ENCODE data around the gene MEST. TPM values are rescaled to one million over a fixed set of nuclear protein-coding genes. Genes with fewer than 3 reads are reported as not detected.

MEST gene, protein sequence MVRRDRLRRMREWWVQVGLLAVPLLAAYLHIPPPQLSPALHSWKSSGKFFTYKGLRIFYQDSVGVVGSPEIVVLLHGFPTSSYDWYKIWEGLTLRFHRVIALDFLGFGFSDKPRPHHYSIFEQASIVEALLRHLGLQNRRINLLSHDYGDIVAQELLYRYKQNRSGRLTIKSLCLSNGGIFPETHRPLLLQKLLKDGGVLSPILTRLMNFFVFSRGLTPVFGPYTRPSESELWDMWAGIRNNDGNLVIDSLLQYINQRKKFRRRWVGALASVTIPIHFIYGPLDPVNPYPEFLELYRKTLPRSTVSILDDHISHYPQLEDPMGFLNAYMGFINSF
- polyA plus RNA-seq (2013, experiment 1 of 2): 614 TPM
- 634 TPM for polyA plus RNA-seq (2013, experiment 2 of 2)

DNA sequence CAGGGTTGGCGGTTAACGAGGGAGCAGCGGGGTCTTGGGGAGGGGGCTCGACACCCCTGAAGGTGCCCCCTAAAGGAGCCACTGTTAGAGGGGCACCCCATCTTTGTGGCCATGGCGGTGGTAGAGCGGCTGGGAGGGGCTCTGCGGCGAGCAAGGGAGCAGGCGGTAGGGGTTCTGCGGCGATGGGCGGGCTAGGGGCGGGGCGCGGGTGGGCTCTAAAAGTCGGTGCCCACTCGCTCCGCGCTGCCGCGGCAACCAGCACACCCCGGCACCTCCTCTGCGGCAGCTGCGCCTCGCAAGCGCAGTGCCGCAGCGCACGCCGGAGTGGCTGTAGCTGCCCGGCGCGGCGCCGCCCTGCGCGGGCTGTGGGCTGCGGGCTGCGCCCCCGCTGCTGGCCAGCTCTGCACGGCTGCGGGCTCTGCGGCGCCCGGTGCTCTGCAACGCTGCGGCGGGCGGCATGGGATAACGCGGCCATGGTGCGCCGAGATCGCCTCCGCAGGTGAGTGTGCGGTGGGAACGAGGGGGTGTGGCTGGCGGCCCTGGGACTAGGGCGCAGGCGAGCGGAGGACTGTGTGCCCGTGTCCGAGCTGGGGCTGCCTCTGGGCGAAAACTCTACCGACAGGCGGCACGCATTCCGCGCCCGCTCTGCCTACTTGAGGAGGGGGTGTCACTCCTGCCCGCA lies at the start of gene MEST:
MEST (plus strand) TSS at position 245 of the 682 bp plus-strand sequence; CDS start at position 474, 229 bp downstream.
- peaks cover 0 to 11% of the 10 kb centered on the region in 2 experiments for H3K36me3 ChIP-seq (ENCODE audit: control insufficient read depth in 1 of 2, insufficient read depth in 2 of 2, low read depth in 1 of 2, low read length in 2 of 2)
- no peaks in the 10 kb centered on the region for H3K79me1 ChIP-seq (replicated peaks; ENCODE audit: low read length, poor library complexity, severe bottlenecking)
- peak within 1 kb of the TSS; percentile 93 for H4K91ac ChIP-seq (ENCODE audit: low read length)
- H3K9ac ChIP-seq (ENCODE audit: low read length): peak within 1 kb of the TSS; percentile 75
- H3K4me1 ChIP-seq (ENCODE audit: control insufficient read depth, insufficient read depth, low read depth, low read length): peaks cover 9% of the 10 kb centered on the region
- WGBS: 59% methylated on average over 64 of the region's 71 CpGs
- DNase-seq: peak; percentile 45
- H2BK120ac ChIP-seq (ENCODE audit: low read depth, low read length): peak within 1 kb of the TSS; percentile 87
- H2BK12ac ChIP-seq (ENCODE audit: low read length in 2 of 2): peak within 1 kb of the TSS; percentile 73 to 85
- H3K27me3 ChIP-seq (ENCODE audit: control insufficient read depth in 1 of 2, insufficient read depth in 1 of 2, low read length in 2 of 2): peaks cover 0 to 15% of the 10 kb centered on the region in 2 experiments
- H3K4ac ChIP-seq (ENCODE audit: low read depth in 1 of 2, low read length in 2 of 2): peak within 1 kb of the TSS; percentile 71 to 90
- H3K18ac ChIP-seq (ENCODE audit: low read depth in 1 of 2, low read length in 2 of 2): peak within 1 kb of the TSS; percentile 75 to 98
- H2AFZ ChIP-seq (ENCODE audit: low read depth, low read length): peak within 1 kb of the TSS; percentile 14
- peak within 1 kb of the TSS; percentile 58 for H2AK5ac ChIP-seq (ENCODE audit: low read length, severe bottlenecking)
- peak within 1 kb of the TSS; percentile 84 for H3K27ac ChIP-seq (ENCODE audit: low read length, poor library complexity, severe bottlenecking)
- no peaks in the 10 kb centered on the region for H3K9me3 ChIP-seq (ENCODE audit: control insufficient read depth, low read length)
- peak within 1 kb of the TSS; percentile 70 for H4K8ac ChIP-seq (ENCODE audit: low read length)
- H3K4me3 ChIP-seq (ENCODE audit: insufficient read depth in 1 of 2, low read depth in 1 of 2, low read length in 2 of 2): peak within 1 kb of the TSS; percentile 68 to 79
- peak within 1 kb of the TSS; percentile 78 for H3K4me2 ChIP-seq (ENCODE audit: low read length, poor library complexity, severe bottlenecking)
- peak within 1 kb of the TSS in 1 of 2 experiments; percentile 26 for H3K23ac ChIP-seq (ENCODE audit: low read length in 2 of 2)
- H2BK5ac ChIP-seq (ENCODE audit: low read depth, low read length, poor library complexity, severe bottlenecking): peak within 1 kb of the TSS; percentile 74
- H2BK15ac ChIP-seq (ENCODE audit: low read depth, poor library complexity, severe bottlenecking): peak within 1 kb of the TSS; percentile 78
- H3K14ac ChIP-seq (ENCODE audit: low read length in 2 of 2): peak within 1 kb of the TSS in 1 of 2 experiments; percentile 78

DNA sequence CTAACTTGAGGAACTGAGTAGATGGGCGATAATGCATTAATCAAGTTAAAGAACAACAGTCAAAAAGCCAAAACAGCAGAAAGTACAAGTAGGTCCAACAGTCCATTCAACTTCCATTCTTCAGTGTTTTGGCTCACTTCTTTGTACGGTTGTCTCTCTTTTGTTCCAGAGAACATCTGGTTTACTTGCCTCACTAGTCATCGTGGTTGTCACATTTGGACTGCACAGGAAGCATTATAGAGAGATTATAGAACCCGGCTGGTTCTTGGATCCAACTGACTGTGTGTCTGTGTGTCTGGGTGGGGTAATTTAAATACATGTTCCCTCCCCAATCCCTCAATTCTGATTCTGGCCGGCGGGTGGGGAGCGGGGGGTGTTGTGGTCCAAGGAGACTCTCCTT lies 49.3 kb upstream of the MEST start:
- peak overlapping the region; percentile 42 for H2AK5ac ChIP-seq (ENCODE audit: low read length, severe bottlenecking)
- no peak overlapping the region for H3K4me3 ChIP-seq (ENCODE audit: insufficient read depth in 1 of 2, low read depth in 1 of 2, low read length in 2 of 2)
- H3K23ac ChIP-seq (ENCODE audit: low read length in 2 of 2): no peak overlapping the region
- H2BK5ac ChIP-seq (ENCODE audit: low read depth, low read length, poor library complexity, severe bottlenecking): no peak overlapping the region
- H2AFZ ChIP-seq (ENCODE audit: low read depth, low read length): no peak overlapping the region
- no peak overlapping the region for H4K91ac ChIP-seq (ENCODE audit: low read length)
- WGBS: 100% methylated on average over 6 of the region's 7 CpGs
- H2BK120ac ChIP-seq (ENCODE audit: low read depth, low read length): no peak overlapping the region
- H3K4ac ChIP-seq (ENCODE audit: low read depth in 1 of 2, low read length in 2 of 2): no peak overlapping the region
- H3K4me2 ChIP-seq (ENCODE audit: low read length, poor library complexity, severe bottlenecking): no peak overlapping the region
- H3K27me3 ChIP-seq (ENCODE audit: control insufficient read depth in 1 of 2, insufficient read depth in 1 of 2, low read length in 2 of 2): no peaks in the 10 kb centered on the region
- H2BK15ac ChIP-seq (ENCODE audit: low read depth, poor library complexity, severe bottlenecking): no peak overlapping the region
- peaks cover 11% of the 10 kb centered on the region for H3K79me1 ChIP-seq (replicated peaks; ENCODE audit: low read length, poor library complexity, severe bottlenecking)
- H3K9ac ChIP-seq (ENCODE audit: low read length): no peak overlapping the region
- H3K14ac ChIP-seq (ENCODE audit: low read length in 2 of 2): no peak overlapping the region
- no peak overlapping the region for H3K18ac ChIP-seq (ENCODE audit: low read depth in 1 of 2, low read length in 2 of 2)
- no peak overlapping the region for H4K8ac ChIP-seq (ENCODE audit: low read length)
- no peak for DNase-seq
- peaks cover 4% of the 10 kb centered on the region for H3K4me1 ChIP-seq (ENCODE audit: control insufficient read depth, insufficient read depth, low read depth, low read length)
- no peak overlapping the region for H3K27ac ChIP-seq (ENCODE audit: low read length, poor library complexity, severe bottlenecking)
- H2BK12ac ChIP-seq (ENCODE audit: low read length in 2 of 2): no peak overlapping the region
- peaks cover 3% of the 10 kb centered on the region for H3K9me3 ChIP-seq (ENCODE audit: control insufficient read depth, low read length)
- no peaks in the 10 kb centered on the region for H3K36me3 ChIP-seq (ENCODE audit: control insufficient read depth in 1 of 2, insufficient read depth in 2 of 2, low read depth in 1 of 2, low read length in 2 of 2)

DNA sequence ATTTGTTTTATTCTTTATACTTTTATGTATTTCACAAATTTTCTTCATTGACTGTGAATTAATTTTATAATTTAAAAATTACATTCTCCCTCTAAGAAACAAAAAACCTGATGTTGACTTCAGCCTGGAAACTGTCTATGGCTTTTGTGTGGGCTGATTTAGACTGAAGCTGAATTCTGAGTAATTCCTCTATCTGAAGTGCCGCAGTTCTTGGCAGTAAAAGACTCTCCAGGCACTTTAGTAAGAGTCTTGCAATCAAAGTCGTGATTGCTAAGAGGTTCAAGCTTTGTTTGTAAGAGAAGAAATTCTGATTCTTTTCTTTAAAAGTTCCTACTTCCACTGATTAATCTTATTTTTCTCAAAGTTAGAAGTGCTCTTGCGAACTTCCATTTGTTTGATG lies 47.7 kb upstream of the MEST start:
- Histone ChIP-seq H3K79me1 (replicated peaks; ENCODE audit: low read length, poor library complexity, severe bottlenecking) (peaks cover 8% of the 10 kb centered on the region), H3K9ac (ENCODE audit: low read length) (peak overlapping the region; percentile 77), H3K18ac (ENCODE audit: low read depth in 1 of 2, low read length in 2 of 2) (no peak overlapping the region), H3K4me2 (ENCODE audit: low read length, poor library complexity, severe bottlenecking) (no peak overlapping the region), H4K8ac (ENCODE audit: low read length) (no peak overlapping the region), H2AK5ac (ENCODE audit: low read length, severe bottlenecking) (no peak overlapping the region), H3K36me3 (ENCODE audit: control insufficient read depth in 1 of 2, insufficient read depth in 2 of 2, low read depth in 1 of 2, low read length in 2 of 2) (no peaks in the 10 kb centered on the region), H2BK15ac (ENCODE audit: low read depth, poor library complexity, severe bottlenecking) (no peak overlapping the region), H3K4ac (ENCODE audit: low read depth in 1 of 2, low read length in 2 of 2) (no peak overlapping the region), H3K4me1 (ENCODE audit: control insufficient read depth, insufficient read depth, low read depth, low read length) (peaks cover 4% of the 10 kb centered on the region), H3K27me3 (ENCODE audit: control insufficient read depth in 1 of 2, insufficient read depth in 1 of 2, low read length in 2 of 2) (no peaks in the 10 kb centered on the region), H3K23ac (ENCODE audit: low read length in 2 of 2) (no peak overlapping the region), H3K9me3 (ENCODE audit: control insufficient read depth, low read length) (peaks cover 13% of the 10 kb centered on the region), H2BK5ac (ENCODE audit: low read depth, low read length, poor library complexity, severe bottlenecking) (no peak overlapping the region), H3K14ac (ENCODE audit: low read length in 2 of 2) (no peak overlapping the region), H3K27ac (ENCODE audit: low read length, poor library complexity, severe bottlenecking) (no peak overlapping the region), H4K91ac (ENCODE audit: low read length) (no peak overlapping the region), H2AFZ (ENCODE audit: low read depth, low read length) (no peak overlapping the region), H2BK120ac (ENCODE audit: low read depth, low read length) (no peak overlapping the region), H3K4me3 (ENCODE audit: insufficient read depth in 1 of 2, low read depth in 1 of 2, low read length in 2 of 2) (peak overlapping the region in 1 of 2 experiments; percentile 24), H2BK12ac (ENCODE audit: low read length in 2 of 2) (no peak overlapping the region)
- DNase-seq: peak; percentile 26
- WGBS: no CpG with 5 or more reads among the region's 3 CpGs

DNA sequence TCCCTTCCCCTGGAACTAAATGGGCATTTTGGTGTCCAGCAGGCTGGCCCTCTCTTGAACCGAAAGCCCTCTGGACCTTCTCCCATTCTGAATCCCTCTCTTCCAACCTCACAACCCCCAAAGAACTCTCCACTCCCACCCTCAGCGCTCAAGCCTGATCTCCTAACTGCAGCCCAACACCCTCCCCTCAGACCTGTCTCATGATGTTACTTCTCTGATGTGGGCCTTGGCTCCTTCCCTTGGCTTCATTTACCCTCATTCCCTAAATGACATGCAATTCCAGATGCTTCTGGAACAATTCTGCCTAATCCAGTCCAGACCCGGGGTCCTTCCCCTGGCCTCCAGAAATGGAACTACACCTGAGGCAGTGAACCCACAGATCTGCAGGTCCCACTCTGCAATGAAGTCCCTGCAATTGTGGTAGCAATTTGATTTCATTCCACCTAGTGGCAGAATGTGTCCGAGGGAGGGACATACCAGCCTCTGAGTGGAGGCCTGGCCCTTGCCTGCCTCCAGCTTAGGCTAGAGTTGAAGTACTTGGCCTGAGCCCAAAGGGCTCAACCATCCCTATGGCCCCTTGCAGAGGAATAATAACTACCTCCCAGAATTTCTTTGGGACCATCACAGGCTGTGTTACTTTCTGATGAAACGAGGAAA lies 47.0 kb upstream of the MEST start:
- 96% methylated on average over 5 of the region's 5 CpGs for WGBS
- H3K27me3 ChIP-seq (ENCODE audit: control insufficient read depth in 1 of 2, insufficient read depth in 1 of 2, low read length in 2 of 2): no peaks in the 10 kb centered on the region
- peaks cover 13% of the 10 kb centered on the region for H3K9me3 ChIP-seq (ENCODE audit: control insufficient read depth, low read length)
- no peak overlapping the region for H3K18ac ChIP-seq (ENCODE audit: low read depth in 1 of 2, low read length in 2 of 2)
- H3K4me3 ChIP-seq (ENCODE audit: insufficient read depth in 1 of 2, low read depth in 1 of 2, low read length in 2 of 2): peak overlapping the region in 1 of 2 experiments; percentile 24
- no peak overlapping the region for H3K4ac ChIP-seq (ENCODE audit: low read depth in 1 of 2, low read length in 2 of 2)
- no peak overlapping the region for H2BK15ac ChIP-seq (ENCODE audit: low read depth, poor library complexity, severe bottlenecking)
- no peak for DNase-seq
- no peak overlapping the region for H2BK12ac ChIP-seq (ENCODE audit: low read length in 2 of 2)
- H3K27ac ChIP-seq (ENCODE audit: low read length, poor library complexity, severe bottlenecking): no peak overlapping the region
- H2AK5ac ChIP-seq (ENCODE audit: low read length, severe bottlenecking): no peak overlapping the region
- peaks cover 4% of the 10 kb centered on the region for H3K79me1 ChIP-seq (replicated peaks; ENCODE audit: low read length, poor library complexity, severe bottlenecking)
- H3K36me3 ChIP-seq (ENCODE audit: control insufficient read depth in 1 of 2, insufficient read depth in 2 of 2, low read depth in 1 of 2, low read length in 2 of 2): no peaks in the 10 kb centered on the region
- H3K14ac ChIP-seq (ENCODE audit: low read length in 2 of 2): no peak overlapping the region
- H3K23ac ChIP-seq (ENCODE audit: low read length in 2 of 2): no peak overlapping the region
- no peak overlapping the region for H4K8ac ChIP-seq (ENCODE audit: low read length)
- H2AFZ ChIP-seq (ENCODE audit: low read depth, low read length): no peak overlapping the region
- peaks cover 4% of the 10 kb centered on the region for H3K4me1 ChIP-seq (ENCODE audit: control insufficient read depth, insufficient read depth, low read depth, low read length)
- H2BK120ac ChIP-seq (ENCODE audit: low read depth, low read length): no peak overlapping the region
- no peak overlapping the region for H4K91ac ChIP-seq (ENCODE audit: low read length)
- peak overlapping the region; percentile 77 for H3K9ac ChIP-seq (ENCODE audit: low read length)
- H2BK5ac ChIP-seq (ENCODE audit: low read depth, low read length, poor library complexity, severe bottlenecking): no peak overlapping the region
- H3K4me2 ChIP-seq (ENCODE audit: low read length, poor library complexity, severe bottlenecking): no peak overlapping the region
